ENCODE results near the gene SALL4. TPM values are rescaled to one million over a fixed set of nuclear protein-coding genes. Genes with fewer than 3 reads are reported as not detected.
"Not testable (repeated sequence)": the region's sequence is repeated elsewhere in the genome, so short reads cannot be mapped to it uniquely, and the experiment has no call there.

The SALL4 gene
- total and polyA plus RNA-seq, 4 donors, result 0.16 to 3.6 (median 1.4) TPM

- Histone ChIP-seq H3K4me1 (ENCODE audit: control insufficient read depth in 4 of 4, insufficient read depth in 4 of 4, low read length in 3 of 4) (peaks cover 6 to 29% (median 11%) of the 10 kb centered on the region in 4 donors), H3K27me3 (ENCODE audit: control insufficient read depth in 4 of 4, insufficient read depth in 4 of 4, low read length in 3 of 4) (no peaks in the 10 kb centered on the region), H3K9me3 (ENCODE audit: control insufficient read depth in 4 of 4, low read length in 3 of 4) (no peaks in the 10 kb centered on the region), H3K27ac (ENCODE audit: low read depth in 1 of 2, low read length in 2 of 2) (peak overlapping the region in 1 of 2 donors; percentile 85), H3K4me3 (ENCODE audit: low read depth in 1 of 3, low read length in 3 of 3) (no peak overlapping the region), H3K36me3 (ENCODE audit: control insufficient read depth in 4 of 4, insufficient read depth in 3 of 4, low read depth in 1 of 4, low read length in 3 of 4) (no peaks in the 10 kb centered on the region), H3K9ac (ENCODE audit: low read depth in 1 of 2, low read length in 2 of 2) (no peak overlapping the region)
- no peak for TF ChIP-seq GABPA (IDR thresholded peaks at IDR 0.05 in 1 of 2, conservative IDR thresholded peaks at IDR 0.05 in 1 of 2)
- no peak for TF ChIP-seq NR2F2 (IDR thresholded peaks at IDR 0.05)
- no peak for TF ChIP-seq FOXA2 (IDR thresholded peaks at IDR 0.05)
- no peak for TF ChIP-seq REST (IDR thresholded peaks at IDR 0.05)
- TF ChIP-seq ATF3 (IDR thresholded peaks at IDR 0.05), result no peak
- no peak for TF ChIP-seq HNF4A (conservative IDR thresholded peaks at IDR 0.05)
- no peak for TF ChIP-seq RXRA (IDR thresholded peaks at IDR 0.05)
- no peak for DNase-seq (ENCODE audit: low spot score)
- 91% methylated on average over 3 of the region's 3 CpGs for WGBS
These were observed 56.5 kb downstream of the SALL4 start for GRCh38 chr20:51745804-51746203.

- Histone ChIP-seq H3K9ac (ENCODE audit: low read depth in 1 of 2, low read length in 2 of 2) (no peak overlapping the region), H3K9me3 (ENCODE audit: control insufficient read depth in 4 of 4, low read length in 3 of 4) (no peaks in the 10 kb centered on the region), H3K36me3 (ENCODE audit: control insufficient read depth in 4 of 4, insufficient read depth in 3 of 4, low read depth in 1 of 4, low read length in 3 of 4) (no peaks in the 10 kb centered on the region), H3K4me3 (ENCODE audit: low read depth in 1 of 3, low read length in 3 of 3) (no peak overlapping the region), H3K27me3 (ENCODE audit: control insufficient read depth in 4 of 4, insufficient read depth in 4 of 4, low read length in 3 of 4) (no peaks in the 10 kb centered on the region), H3K27ac (ENCODE audit: low read depth in 1 of 2, low read length in 2 of 2) (no peak overlapping the region), H3K4me1 (ENCODE audit: control insufficient read depth in 4 of 4, insufficient read depth in 4 of 4, low read length in 3 of 4) (peaks cover 2 to 20% (median 6%) of the 10 kb centered on the region in 4 donors)
- no peak for TF ChIP-seq MAX (IDR thresholded peaks at IDR 0.05)
- TF ChIP-seq CTCF (IDR thresholded peaks at IDR 0.05; ENCODE audit: low read depth, low read length, missing input control), result no peak
- TF ChIP-seq JUND (IDR thresholded peaks at IDR 0.05), result no peak
- no peak for TF ChIP-seq FOXA1 (IDR thresholded peaks at IDR 0.05)
- TF ChIP-seq EGR1 (IDR thresholded peaks at IDR 0.05; ENCODE audit: low read depth in 2 of 2), result no peak
- no peak for TF ChIP-seq GABPA (IDR thresholded peaks at IDR 0.05 in 1 of 2, conservative IDR thresholded peaks at IDR 0.05 in 1 of 2)
- no peak for TF ChIP-seq REST (IDR thresholded peaks at IDR 0.05)
- 93% methylated on average over 3 of the region's 3 CpGs for WGBS
- DNase-seq (ENCODE audit: low spot score), result no peak
These were observed 61.5 kb downstream of the SALL4 start for GRCh38 chr20:51740838-51741237.

GRCh38 chr20:51740308-51740707 is 62.0 kb downstream of the SALL4 start:
- not testable (repeated sequence) for H3K27ac ChIP-seq (ENCODE audit: low read depth in 1 of 2, low read length in 2 of 2); H3K36me3 ChIP-seq (ENCODE audit: control insufficient read depth in 4 of 4, insufficient read depth in 3 of 4, low read depth in 1 of 4, low read length in 3 of 4); DNase-seq (ENCODE audit: low spot score); H3K9ac ChIP-seq (ENCODE audit: low read depth in 1 of 2, low read length in 2 of 2); H3K9me3 ChIP-seq (ENCODE audit: control insufficient read depth in 4 of 4, low read length in 3 of 4); H3K4me3 ChIP-seq (ENCODE audit: low read depth in 1 of 3, low read length in 3 of 3); H3K27me3 ChIP-seq (ENCODE audit: control insufficient read depth in 4 of 4, insufficient read depth in 4 of 4, low read length in 3 of 4)
- peaks cover 2 to 20% (median 6%) of the 10 kb centered on the region in 4 donors for H3K4me1 ChIP-seq (ENCODE audit: control insufficient read depth in 4 of 4, insufficient read depth in 4 of 4, low read length in 3 of 4)
- 97% methylated on average over 7 of the region's 7 CpGs for WGBS
